ENCODE measurements around the gene ENTPD8.

The ENTPD8 gene

DNA sequence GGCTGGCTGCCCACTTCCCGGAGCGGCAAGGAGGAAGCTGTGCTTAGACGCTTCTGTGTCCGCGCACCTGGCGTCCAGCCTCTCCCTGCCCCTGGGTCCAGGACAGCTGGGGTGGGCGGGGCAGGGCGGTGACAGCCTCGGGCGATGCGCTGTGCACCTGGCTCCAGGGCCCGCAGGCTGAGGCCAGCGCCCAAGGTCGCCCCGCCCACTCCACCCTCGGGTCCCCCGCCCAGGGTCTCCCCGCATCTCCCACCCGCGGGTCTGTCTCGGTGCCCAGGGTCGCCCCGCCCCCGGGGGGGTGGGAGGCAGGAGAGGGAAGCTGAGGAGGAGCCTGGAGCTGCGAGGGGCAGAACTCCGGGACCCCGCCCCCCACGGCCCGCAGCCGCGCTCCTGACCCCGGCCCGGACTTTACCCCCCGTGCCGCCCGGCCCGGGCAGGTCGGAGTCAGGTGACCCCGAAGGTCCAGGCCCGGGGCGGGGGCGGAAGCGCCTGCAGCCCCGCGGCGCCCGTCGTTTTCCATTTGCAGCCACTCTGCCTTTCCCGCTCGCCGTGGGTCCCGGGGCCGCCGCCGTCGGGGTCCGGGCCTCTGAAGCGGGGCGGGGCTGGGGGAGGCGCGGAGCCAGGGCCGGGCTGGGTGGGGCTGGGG, at the start of gene ENTPD8:
ENTPD8 (minus strand) TSS at position 69 of the 646 bp plus-strand sequence. CDS start 3,072 bp downstream, outside the sequence.
- DNase-seq (ENCODE audit: low spot score), result peak; percentile 78

DNA sequence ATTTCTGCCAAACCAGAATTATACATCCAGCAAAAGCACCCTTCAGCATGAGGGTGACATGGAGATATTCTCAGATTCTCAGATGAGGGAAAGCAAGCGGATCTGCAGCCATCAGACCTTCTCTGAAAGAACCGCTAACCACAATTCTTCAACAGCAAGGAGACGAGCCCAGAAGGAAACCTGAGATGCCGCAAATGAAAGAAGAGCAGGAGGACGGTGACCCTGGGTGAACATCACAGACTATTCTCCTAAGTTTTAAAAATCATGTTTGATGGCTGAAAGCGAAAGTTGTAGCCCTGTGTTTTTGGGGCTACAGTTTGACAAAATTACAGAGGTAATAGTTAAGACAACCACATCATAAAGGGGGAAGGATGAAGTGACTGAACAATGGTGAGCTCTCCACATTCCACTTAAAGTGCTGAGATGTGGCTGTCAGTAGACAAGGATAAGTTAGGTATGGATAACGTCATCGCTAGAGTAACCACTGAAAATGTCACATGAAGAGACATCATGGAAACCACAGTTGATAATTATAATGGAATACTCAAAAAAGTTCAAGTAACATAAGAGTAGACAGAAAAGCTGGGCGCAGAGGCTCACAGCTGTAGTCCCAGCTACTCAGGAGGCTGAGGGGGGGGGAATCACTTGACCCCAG, 49.5 kb upstream of the ENTPD8 start:
- DNase-seq (ENCODE audit: low spot score), result no peak

- DNase-seq (ENCODE audit: low spot score), result peak; percentile 14
Observed at GRCh38 chr9:137488906-137489305, 47.7 kb upstream of the ENTPD8 start.

DNA sequence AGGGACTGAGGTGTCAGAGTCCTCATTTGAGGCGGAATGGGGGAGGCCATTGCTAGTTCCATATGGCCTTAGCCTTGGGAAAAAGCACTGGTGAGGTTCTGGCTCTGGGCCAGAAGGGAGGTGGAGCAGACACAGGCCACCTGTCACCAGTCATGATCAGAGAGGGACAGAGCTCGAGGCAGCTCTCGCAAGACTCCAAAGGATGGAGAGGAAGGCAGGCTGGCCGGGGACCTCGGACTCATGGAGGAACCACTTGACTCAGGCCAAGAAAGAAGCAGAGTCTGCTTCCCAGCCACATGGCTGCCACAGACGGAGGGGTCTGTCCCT, 47.1 kb upstream of the ENTPD8 start:
- peak; percentile 55 for DNase-seq (ENCODE audit: low spot score)

DNA sequence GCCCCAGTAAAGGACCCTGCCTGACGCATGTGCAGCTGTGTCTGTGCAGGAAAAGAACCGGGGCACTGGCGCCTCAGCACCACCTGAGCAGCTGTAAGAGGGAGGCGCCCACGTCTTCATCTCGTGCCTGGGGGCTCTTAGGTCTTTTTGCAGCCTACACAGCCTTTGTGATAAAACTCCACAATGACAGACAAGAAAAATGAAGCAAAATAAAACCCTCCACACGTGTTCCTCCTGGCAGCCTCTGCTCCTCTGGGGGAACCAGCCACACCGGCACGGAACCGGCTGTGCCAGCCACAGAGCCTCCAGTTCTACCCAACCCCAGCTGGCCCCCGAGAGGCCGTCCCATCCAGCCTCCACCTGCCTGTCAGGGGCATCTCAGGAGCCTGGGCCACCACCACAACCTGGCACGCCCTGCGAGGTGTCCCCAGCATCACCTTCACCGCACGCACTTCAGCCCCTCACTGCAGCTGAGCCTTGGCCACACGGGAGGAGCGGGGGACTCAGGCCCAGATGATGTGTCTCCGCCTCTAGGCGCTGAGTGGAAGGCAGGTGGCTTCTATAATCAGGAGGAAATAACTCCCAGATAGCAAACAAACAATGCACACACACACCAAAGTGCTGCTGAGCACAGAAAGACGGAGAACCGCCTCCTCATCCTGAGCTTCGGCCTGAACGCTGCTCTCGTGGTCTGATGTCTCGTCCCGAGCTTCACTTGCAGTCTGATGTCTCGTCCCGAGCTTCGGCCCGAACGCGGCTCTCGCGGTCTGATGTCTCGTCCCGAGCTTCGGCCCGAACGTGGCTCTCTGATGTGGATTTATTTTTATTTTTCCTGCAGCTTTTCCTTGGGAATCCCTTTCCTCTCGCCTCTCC, 46.5 kb upstream of the ENTPD8 start:
- no peak for DNase-seq (ENCODE audit: low spot score)

DNA sequence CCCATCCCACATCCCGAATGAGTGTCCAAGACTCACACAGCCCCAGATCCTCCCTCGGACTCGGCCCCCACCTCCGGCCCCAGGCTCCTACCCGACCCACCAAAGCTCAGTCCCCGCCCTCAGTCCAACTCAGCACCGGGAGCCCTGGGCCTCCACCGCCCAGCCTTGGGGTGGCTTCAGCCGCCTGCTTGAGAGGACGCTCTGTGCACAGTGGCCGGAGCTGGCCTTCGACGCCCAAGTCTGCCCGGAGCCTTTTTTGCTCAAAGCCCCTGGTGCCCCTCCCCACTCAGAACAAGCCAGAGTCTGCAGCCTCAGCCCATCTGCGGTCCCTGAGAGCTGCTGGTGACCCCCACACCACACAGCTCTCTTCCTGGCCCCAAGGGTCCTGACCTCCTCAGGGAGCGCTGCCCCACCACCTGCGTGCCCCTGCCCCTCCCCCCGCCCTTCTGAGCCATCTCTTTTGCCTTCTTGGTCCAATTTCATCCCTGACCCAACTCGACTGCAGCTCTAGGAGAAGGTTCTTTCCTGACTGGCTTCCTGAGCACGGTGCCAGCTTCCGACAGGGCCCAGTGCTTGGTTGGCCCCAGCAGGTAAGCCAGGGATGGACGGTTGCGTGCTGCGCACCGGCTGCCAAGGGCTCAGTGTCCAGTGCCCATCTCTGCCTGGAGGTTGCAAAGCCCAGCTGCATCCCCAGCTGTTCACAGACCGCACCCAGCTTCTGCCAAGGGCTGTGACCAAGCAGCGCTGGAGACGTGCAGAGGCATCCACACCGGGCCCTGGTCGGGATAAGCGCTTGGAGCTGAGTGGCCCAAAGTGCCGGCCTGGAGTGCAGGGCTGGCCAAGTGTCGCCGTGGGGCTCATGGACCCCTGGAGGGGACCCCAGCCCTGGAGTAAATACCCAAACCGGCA, 45.6 kb upstream of the ENTPD8 start:
- DNase-seq (ENCODE audit: low spot score), result no peak

DNA sequence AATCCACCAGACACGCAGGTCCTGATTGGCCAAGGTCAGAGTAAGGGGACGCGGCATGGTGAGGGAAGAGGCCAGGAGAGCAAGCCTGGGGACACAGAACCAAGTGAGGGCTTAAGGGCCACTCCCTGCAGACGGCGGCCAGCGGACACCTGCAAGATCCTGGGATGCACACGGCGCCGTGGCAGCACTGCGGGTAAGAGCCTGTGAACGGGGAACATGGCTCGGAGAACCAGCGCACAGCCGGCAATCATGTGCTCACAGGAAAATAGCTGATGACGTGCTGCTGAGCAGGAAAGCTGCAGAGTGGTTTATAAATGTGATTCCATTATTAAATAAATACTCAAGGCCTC, 45.0 kb upstream of the ENTPD8 start:
- DNase-seq (ENCODE audit: low spot score), result no peak

DNA sequence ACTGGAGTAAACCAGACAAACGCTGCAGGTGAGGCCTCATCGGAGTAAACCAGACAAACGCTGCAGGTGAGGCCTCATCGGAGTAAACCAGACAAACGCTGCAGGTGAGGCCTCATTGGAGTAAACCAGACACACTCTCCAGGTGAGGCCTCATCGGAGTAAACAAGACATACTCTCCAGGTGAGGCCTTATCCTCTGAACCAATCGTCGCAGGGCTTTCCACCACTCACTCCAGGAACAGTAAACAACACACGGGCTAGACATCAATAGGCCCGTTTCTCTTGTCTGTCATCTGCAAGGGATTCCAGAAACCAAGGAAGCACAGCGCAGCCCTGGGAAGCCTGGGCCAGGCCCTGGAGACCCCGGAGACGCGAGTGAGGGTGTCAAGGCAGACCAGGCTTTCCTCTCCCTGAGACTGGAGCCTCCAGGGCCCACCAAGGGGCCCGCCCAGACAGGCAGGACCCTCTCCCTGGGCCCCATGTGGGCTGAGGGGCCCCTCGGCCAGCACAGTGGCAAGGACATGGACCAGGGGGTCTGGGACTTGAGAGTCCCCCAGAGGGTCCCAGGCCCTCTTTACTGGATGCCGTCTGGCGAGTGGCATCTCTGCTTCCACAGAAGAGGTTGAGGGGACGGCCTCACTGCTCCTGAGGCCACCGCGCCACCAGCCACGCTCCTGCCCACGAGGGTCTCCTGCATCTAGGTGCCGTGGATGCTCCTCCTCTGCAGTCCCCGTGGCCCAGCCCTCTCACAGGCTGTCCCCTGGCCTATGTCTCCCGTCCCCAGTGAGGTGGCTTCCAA, 44.4 kb upstream of the ENTPD8 start:
- no peak for DNase-seq (ENCODE audit: low spot score)

GRCh38 chr9:137484551-137485315, 43.6 kb upstream of the ENTPD8 start:
- no peak for DNase-seq (ENCODE audit: low spot score)

DNA sequence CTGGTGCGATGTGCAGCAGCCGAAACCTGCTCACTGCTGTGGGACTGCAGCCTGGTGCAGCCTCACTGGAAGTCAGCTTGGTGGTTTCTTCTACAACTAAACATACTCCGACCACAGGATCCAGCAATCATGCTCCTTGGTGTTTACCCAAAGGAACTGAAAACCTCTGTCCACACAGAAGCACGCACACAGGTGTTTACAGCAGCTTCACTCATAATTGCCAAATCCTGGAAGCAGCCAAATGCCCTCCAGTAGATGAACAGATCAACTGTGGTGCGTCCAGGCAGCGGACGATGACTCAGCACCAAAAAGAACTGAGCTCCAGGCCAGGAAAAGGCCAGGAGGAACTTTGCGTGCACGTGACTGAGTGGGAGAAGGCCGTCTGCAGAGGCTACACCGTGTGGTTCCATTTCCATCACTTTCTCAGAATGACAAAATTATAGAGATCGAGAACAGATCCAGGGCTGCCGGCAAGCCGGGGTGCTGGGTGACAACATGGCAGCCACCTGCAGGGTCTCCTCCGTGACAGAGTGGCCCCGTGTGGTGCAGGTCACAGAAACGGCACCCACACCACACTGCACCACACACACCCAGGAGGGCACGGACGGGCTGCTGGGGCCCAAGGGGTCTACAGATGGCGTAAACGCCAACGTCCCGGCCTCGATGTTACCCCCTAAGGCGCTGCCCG, 41.1 kb upstream of the ENTPD8 start:
- DNase-seq (ENCODE audit: low spot score), result no peak

GRCh38 chr9:137480686-137481683, 39.8 kb upstream of the ENTPD8 start:
- no peak for DNase-seq (ENCODE audit: low spot score)

DNA sequence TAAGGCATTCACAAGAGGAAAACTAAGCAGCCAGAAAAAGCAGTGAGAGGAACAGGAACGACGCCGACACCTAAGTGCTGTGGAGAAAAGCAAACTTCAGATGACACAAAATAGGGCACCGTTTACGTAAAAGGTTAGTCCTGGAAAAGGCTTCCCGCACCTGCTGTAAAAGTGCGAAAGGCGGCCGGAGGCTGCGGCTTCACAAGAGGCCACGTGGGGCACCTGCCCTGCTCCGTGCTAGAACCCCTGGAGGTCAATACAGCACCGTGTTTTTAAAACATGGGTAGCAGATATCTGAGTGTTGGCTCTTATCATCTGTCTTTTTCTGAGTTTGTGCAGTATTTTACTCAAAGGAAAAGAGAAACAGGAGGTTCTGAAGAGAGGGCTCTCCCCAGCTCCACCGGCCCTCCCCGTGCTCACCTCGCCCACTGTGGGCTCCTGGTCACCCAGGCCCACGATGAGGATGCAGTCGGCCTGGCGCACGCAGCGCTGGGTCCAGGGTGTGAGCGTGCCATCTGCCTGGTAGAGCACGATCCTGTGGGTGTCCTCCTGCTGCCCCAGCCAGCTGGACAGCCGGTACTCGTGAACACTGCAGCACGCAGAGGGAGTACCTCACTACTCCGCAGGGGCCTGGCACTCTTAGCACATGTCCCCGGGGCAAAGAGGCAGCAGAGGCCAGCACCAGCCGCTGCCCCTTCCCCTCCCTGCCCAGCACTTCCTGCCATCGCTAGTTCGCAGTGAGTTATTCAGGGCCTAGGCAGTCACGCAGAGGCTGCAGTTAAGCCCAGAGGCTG, 38.9 kb upstream of the ENTPD8 start:
- no peak for DNase-seq (ENCODE audit: low spot score)

DNA sequence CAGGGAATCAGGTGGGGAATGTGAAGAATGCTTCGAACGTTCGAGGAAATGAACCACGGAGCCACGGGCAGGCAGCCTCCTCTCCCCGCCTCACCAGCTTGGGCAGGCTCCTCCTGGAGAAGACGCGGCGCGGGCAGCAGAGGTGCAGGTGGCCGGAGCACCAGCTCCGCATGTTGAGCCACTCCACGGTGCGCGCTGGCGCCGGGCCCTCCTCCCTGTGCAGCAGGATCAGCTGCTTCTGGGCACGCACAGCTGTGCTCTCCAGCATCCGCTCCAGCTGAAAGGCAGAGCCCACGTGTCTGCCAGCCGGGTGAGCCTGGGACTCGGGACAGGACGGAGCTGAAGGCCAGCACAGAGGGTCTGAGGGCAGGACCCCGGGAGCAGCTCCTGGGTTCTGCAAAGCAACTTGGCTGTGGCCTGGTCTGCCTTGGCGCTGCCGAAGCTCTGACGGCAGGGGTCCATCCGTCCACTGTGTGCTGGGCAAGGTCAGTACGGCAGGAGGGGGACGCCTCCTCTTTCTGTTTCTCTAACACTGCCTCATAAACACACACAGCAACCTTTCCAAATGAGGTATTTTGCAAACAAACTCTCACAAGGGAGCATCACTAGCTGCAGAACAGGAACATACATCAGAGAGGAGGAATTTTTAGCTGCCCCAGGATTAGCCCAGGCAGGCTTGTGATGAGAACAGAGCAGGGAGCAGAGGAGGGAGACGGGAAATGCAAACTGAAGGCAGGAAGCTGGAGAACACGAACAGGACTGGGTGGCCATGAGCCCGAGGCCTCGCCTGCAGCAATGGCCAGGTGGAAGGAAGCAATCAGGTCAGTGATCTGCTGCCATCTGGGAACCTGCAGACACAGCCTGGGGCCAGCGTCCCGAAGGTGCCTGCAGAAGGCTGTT, 38.1 kb upstream of the ENTPD8 start:
- DNase-seq (ENCODE audit: low spot score), result no peak

GRCh38 chr9:137478613-137478961, 37.4 kb upstream of the ENTPD8 start:
- DNase-seq (ENCODE audit: low spot score), result no peak

GRCh38 chr9:137477778-137478612, 36.8 kb upstream of the ENTPD8 start:
- no peak for DNase-seq (ENCODE audit: low spot score)

DNA sequence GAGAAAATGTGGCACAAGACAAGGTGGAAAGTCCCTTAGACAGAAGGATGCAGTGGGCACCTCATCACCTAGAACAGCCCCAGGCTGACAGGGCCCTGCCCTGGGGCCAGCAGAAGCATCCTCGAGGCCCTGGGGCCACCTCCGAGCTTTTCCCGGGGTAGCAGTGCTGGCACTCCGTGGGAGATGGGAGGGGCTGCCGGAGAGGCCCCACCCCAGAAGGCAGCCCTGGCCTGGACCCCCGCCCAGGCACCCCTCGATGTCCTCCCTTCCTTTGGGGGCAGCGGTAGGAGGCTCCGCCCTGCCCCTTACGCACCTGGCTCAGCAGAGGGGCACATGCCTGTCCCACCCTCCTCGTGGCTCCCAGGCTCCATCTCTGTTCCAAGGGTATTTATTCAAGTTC, 35.7 kb upstream of the ENTPD8 start:
- DNase-seq (ENCODE audit: low spot score), result no peak

Data from D341Med (cell line).